HG03139 (cell line): ENCODE measurements around the gene AHDC1.

Experiments
- ATAC-seq: cut with Tn5 transposase; IDR thresholded peaks from one replicate; pipeline ENCODE4 v1.9.1; 2021; ENCODE audit not compliant: unreplicated experiment

AHDC1 gene

GRCh38 chr1:27615346-27616192, 11.6 kb upstream of the AHDC1 start:
- no peak for ATAC-seq

GRCh38 chr1:27614625-27615344, 10.8 kb upstream of the AHDC1 start:
- ATAC-seq: no peak

GRCh38 chr1:27614043-27614624, 10.2 kb upstream of the AHDC1 start:
- no peak for ATAC-seq

- no peak for ATAC-seq
These were observed 8.8 kb upstream of the AHDC1 start for GRCh38 chr1:27612718-27613117.

GRCh38 chr1:27611450-27611849, 7.5 kb upstream of the AHDC1 start:
- ATAC-seq: no peak

- ATAC-seq: no peak
These were observed 5.8 kb upstream of the AHDC1 start for GRCh38 chr1:27609618-27610240.

GRCh38 chr1:27609210-27609555, 5.2 kb upstream of the AHDC1 start:
- ATAC-seq: no peak

- no peak for ATAC-seq
These were observed 3.4 kb upstream of the AHDC1 start for GRCh38 chr1:27607239-27607804.

- no peak for ATAC-seq
These were observed 2.8 kb upstream of the AHDC1 start for GRCh38 chr1:27606708-27607238.

- ATAC-seq: no peak
These were observed 2.1 kb upstream of the AHDC1 start for GRCh38 chr1:27605796-27606707.

GRCh38 chr1:27605300-27605766, 1.4 kb upstream of the AHDC1 start:
- no peak for ATAC-seq

GRCh38 chr1:27604579-27605299, 795 bp upstream of the AHDC1 start:
- ATAC-seq: no peak

GRCh38 chr1:27603309-27603680, 649 bp downstream of the AHDC1 start:
- no peak for ATAC-seq

GRCh38 chr1:27602462-27603308, 1.3 kb downstream of the AHDC1 start:
- ATAC-seq: no peak

GRCh38 chr1:27601771-27602461, 2.0 kb downstream of the AHDC1 start:
- no peak for ATAC-seq

- ATAC-seq: no peak
These were observed 2.6 kb downstream of the AHDC1 start for GRCh38 chr1:27601321-27601770.

- ATAC-seq: no peak
These were observed 3.3 kb downstream of the AHDC1 start for GRCh38 chr1:27600498-27601175.
